ENCODE results near the gene PRKAG3.
"Not testable (repeated sequence)": the region's sequence is repeated elsewhere in the genome, so short reads cannot be mapped to it uniquely, and the experiment has no call there.

Gene PRKAG3

DNA sequence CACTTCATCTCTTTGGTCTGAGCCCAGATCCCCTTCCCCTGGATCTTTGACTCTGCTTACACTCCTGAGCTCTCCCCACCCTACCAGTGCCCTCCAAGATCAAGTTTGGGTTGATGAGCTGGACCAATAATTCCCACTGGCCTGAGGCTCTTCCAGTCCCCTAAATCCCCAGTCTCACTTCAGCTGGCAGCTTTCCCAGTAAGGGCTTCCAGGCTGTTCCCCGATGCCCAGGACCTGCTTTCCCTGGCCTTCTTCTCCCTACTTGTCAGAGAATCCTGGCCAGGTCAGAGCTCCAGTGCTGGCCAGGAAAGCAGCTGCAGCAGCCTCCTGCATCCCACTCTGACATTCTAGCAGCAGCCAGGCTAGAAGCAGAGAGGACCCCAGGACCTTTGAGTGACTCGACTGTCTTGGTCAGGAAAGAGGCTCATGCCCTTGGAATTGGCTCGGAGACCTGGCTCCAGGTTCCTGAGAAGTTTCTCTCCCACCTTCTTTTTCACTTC is 31.5 kb upstream of the PRKAG3 start:
- DNase-seq (ENCODE audit: low read depth, low spot score) = no peak

DNA sequence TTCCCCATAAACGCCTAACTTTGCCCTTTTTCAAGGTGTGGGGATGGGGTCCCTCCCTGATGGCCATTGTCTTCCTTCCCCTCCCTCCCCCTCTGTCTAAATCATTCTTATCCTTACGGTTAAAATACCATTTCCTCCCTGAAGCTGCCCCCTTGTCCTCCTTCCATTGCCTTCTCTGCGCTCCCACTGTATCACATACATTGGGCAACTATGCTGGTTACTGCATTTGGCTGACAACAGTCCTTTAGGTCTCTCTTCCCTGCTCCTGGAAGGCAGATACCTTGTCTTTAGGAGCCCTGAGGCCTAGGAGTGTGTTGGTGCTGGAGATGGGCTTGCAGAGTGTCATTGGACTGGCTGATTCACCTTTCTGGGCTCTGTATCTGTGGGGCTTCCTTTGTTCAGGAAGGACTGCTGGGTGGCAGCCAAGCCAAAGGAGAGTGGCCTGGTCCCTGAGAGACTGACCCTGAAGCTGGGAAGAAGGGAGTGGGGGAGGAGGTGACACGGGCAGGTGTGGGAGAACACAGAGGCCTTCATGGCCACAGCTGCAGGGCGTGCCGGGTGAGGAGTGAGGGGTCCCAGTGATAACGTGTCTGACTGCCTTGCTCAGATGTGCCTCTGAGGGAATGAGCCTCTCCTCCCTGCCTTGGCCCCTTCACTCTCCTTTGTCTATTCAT is 30.2 kb upstream of the PRKAG3 start:
- DNase-seq (ENCODE audit: low read depth, low spot score) = no peak

GRCh38 chr2:218860950-218861381 is 29.4 kb upstream of the PRKAG3 start:
- peak; percentile 93 for DNase-seq (ENCODE audit: low read depth, low spot score)

DNA sequence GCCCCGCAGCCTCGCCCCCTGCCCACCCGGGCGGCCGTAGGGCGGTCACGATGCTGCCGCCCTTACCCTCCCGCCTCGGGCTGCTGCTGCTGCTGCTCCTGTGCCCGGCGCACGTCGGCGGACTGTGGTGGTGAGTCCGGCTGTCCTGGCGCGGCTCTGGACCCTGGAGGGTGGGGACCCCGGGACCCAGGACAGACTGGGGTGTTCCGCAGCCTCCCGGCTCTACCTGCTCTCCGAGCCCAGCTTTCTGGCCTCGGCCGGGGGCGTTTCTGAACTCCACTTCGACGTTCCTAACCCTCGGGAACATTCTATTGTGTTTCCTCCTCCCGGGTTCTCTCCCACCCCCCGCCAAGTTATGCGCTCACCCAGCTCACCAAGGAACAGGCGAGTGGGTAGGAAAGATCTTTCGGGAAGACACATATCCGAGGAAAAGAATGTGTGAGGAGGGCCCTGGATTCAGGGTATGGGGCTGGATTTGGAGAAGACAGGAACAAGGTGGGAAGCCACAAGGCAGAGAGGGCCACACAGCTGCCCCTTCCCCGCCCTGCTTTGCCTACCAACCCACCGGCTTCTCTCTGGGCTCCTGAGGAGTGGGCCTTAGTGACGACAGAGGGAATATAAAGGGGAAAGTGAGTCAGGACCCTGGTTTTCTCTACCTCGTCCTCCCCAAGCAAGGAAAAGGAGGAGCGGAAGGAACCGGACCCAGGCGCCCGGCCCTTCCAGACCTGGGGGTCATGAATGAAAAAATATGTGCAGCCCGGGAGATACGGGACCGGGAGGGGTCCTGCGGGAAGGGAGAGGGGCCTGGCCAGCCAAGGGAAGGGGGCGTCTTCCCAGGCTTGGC is 28.6 kb upstream of the PRKAG3 start:
- no peak for DNase-seq (ENCODE audit: low read depth, low spot score)

DNA sequence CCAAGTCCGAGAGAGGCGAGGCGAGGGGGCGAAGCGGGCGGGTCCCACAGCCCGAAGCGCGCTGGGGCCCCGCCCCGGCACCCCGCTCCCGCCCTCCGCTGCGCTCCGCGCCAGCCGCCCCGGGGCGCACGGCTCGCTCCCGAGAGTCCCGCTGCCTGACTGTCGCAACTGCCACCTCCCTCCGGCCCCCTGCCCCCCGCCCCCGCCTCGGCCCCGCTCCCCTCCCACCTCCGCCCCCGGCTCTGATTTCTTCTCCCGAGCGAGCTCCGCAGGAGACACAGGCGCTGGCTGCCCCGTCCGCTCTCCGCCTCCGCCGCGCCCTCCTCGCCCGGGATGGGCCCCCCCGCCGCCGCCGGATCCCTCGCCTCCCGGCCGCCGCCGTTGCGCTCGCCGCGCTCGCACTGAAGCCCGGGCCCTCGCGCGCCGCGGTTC is 28.0 kb upstream of the PRKAG3 start, which contains the start of gene WNT6:
WNT6 (plus strand) TSS at position 250 of the 432 bp plus-strand sequence. CDS start 233 bp downstream, outside the sequence.
- no peak for DNase-seq (ENCODE audit: low read depth, low spot score)

- DNase-seq (ENCODE audit: low read depth, low spot score) = no peak
These were observed 27.3 kb upstream of the PRKAG3 start for GRCh38 chr2:218858671-218859555.

DNA sequence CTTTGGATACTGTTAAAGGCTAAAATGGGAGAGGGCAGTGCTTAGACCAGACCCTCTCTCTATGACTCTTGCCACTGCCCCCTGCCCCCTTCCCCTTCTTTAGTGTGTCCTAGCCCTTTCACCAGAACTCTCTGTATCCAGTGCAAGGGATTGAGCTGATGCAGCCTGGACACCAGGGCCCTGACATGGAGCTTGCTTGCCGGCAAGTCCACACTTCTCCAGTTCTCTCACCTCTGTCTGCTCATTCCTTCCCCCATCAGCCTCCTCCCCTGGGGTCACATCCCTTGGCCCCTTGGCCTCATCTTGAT is 26.5 kb upstream of the PRKAG3 start:
- DNase-seq (ENCODE audit: low read depth, low spot score) = no peak

- DNase-seq (ENCODE audit: low read depth, low spot score) = no peak
These were observed 26.0 kb upstream of the PRKAG3 start for GRCh38 chr2:218857371-218858137.

DNA sequence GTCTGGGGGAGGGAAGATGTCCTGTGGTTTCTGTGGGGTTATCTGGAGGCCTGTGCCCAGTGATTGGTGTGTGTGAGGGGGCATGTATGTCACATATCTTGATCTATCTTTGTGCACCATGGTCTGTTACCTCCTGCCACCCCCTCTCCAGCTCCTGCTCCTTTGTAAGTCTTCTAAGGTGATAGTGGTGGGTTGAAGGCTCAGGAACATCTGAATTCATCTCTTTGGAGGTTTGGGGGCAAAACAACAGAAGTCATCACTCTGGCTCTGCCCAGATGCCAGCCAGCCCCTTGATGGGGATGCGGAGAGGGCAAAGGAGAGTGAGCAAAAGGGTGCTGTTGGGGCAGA is 25.3 kb upstream of the PRKAG3 start:
- no peak for DNase-seq (ENCODE audit: low read depth, low spot score)

DNA sequence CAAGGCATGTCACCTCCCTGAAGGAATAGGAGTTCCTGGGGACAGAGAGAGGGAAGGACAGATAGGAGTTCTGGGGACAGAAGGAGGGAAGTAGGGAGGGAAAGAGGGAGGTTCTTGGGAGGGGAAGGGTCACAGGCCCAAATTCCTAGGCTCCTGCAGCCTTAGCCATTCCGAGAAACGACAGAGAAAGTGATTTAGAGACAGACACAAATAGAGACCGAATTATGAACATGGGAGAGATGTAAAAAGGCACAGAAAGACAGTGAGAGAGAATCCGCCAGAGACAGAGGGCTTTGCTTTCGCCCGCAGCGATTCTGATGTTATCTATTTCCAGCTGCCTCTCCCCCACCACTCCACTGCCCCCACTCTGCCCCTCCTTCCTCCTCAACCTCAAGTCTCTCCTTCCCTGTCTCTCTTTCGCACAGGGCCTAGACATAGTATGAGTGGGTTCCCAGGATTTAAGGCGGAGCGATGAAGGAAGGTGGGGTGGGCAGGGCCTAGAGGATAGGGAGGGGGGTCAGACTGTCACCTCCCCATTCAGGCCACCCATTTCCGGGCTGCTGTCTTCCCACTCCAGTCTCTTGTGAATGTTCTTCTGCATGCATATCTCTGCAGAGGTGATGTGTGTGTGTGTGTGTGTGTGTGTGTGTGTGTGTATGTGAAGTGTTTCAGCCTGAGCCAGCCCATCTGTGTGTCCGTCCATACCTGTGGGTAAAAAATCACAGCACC is 24.7 kb upstream of the PRKAG3 start:
- no peak for DNase-seq (ENCODE audit: low read depth, low spot score)

DNA sequence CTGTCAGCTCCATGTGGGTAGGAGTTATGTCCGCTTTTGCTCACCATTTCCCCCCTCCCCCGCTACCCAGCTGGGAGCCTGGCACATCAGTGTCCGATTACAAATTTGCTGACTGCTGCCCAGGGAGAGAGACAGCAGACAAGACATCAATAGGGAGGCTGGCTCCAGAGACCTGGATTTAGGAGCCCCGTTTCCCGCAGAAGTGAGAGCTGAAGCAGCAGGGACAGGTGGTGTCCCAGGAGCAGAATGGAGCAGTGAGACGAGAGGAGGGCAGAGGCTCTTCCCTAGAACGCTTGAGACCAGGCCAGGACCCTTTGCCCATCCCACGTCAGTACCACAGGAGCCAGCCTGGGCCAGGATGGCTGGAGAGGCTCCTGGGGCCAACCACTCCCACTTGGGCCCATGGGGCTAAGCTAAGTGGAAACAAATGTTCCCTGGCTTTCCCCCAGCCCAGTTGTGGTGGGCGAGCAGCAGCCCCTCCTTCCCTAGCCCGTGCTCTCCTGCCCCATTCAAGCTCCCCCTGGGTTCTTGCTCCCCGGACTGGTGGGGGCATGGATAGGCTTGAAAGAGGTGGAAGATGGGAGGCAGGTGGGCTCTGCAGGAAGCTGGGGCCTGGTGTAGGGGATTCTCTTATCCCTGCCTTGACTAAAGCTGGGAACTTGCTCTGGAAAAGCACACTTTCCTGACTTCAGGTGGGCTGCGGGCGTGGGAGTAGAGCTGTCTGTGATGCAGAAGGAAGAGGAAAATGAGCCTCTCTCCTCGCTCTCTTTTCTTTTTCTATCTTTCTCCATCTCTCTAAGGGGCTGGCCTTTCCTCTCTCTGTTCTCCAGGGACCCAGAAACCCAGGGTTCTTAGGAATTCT is 23.9 kb upstream of the PRKAG3 start:
- DNase-seq (ENCODE audit: low read depth, low spot score) = no peak

DNA sequence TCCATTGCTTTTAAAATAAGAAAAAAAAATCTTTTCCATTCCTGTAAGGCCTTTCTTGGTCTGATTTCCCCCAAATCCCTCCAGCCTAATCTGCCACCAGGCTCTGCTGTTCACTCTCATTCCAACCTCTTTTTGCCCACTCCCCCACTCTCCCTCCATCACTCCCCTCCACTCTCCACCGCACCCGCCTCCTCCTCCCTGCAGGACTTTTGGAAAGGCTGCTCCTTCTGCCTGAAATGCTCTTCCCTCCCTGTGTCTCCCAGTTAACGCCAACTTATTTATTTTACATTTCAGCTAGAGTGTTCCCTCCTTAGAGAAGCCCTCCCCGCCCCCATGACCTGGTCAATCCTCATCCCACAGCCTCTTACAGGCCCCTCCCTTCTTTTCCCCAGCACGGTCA is 23.3 kb upstream of the PRKAG3 start:
- DNase-seq (ENCODE audit: low read depth, low spot score) = no peak

GRCh38 chr2:218853766-218854165 is 22.2 kb upstream of the PRKAG3 start:
- no peak for DNase-seq (ENCODE audit: low read depth, low spot score)

GRCh38 chr2:218852911-218853667 is 21.5 kb upstream of the PRKAG3 start:
- no peak for DNase-seq (ENCODE audit: low read depth, low spot score)

DNA sequence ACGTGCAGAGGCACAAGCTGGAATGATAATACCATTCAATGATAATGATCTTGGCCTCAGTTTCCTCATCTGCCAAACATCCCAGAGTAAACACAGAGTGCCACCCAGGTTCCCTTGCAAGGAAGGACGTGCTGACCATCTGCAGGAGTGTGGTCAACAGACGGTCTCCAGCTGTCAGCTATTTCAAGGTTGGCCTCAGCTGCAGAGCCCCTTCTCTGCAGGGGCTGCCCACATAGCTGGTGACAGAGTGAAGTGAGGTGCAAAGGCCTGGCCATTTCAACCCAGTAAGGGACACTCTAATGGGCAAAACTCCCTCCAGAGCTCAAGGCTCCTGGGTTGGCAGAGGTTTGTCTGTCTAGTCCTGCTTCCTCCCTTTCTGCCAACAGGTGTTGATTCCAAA is 19.7 kb upstream of the PRKAG3 start:
- no peak for DNase-seq (ENCODE audit: low read depth, low spot score)

DNA sequence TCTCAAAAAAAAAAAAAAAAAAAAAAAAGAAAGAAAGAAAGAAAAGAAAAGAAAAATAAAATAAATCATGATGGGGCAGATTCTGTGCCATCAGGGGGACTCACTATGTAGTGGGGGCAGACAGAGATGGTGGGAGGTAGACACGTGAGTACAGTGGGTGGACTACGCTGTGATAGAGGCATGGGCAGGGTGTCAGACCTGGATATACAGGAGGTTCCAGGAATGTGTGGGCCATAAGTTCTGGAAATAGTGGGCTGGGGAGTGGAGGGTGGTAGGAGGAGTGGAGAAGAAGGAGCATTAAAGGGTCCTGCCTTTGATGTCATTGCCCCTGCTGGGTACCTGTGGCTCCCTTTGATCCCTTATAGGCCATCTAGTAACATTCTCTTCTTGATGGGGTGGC is 19.2 kb upstream of the PRKAG3 start:
- no peak for DNase-seq (ENCODE audit: low read depth, low spot score)

DNA sequence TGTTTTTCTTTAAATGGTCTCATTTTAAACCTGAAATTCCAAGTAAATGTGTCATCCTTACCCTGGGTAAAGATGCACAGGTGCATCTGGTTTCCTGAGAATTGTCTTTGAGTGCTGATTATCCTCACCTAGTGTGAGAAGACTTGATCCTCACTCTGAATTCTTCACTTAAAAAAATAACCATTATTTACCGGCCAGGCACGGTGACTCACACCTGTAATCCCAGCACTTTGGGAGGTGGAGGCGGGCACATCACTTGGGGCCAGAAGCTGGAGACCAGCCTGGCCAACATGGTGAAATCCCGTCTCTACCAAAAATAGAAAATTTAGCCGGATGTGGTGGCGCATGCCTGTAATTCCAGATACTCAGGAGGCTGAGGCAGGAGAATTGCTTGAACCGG is 18.1 kb upstream of the PRKAG3 start:
- no peak for DNase-seq (ENCODE audit: low read depth, low spot score)

GRCh38 chr2:218846963-218847362 is 15.4 kb upstream of the PRKAG3 start:
- DNase-seq (ENCODE audit: low read depth, low spot score) = not testable (repeated sequence)

DNA sequence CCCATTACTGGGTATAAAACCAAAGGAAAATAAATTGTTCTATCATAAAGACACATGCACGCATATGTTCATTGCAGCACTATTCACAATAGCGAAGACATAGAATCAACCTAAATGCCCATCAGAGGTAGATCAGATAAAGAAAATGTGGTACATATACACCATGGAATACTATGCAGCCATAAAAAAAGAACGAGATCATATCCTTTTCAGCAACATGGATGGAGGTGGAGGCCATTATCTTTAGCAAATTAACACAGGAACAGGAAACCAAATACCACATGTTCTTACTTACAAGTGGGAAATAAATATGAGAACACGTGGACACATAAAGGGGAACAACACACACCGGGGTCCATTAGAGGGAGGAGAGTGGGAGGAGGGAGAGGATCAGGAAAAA is 12.7 kb upstream of the PRKAG3 start:
- not testable (repeated sequence) for DNase-seq (ENCODE audit: low read depth, low spot score)
